HG02763 (cell line): ENCODE measurements around the gene TMEM63B.
"Not testable (repeated sequence)": the region's sequence is repeated elsewhere in the genome, so short reads cannot be mapped to it uniquely, and the experiment has no call there.

ENCODE experiments used
- ATAC-seq: cut with Tn5 transposase; IDR thresholded peaks from one replicate; pipeline ENCODE4 v1.9.1; 2021; ENCODE audit warnings: mild to moderate bottlenecking, moderate library complexity; ENCODE audit not compliant: unreplicated experiment

Gene TMEM63B

GRCh38 chr6:44094403-44095242 lies 32.7 kb upstream of the TMEM63B start:
- no peak for ATAC-seq

GRCh38 chr6:44095243-44095623 lies 32.1 kb upstream of the TMEM63B start:
- not testable (repeated sequence) for ATAC-seq

GRCh38 chr6:44096612-44097011 lies 30.7 kb upstream of the TMEM63B start:
- peak; percentile 45 for ATAC-seq

GRCh38 chr6:44097782-44098317 lies 29.5 kb upstream of the TMEM63B start:
- no peak for ATAC-seq

- no peak for ATAC-seq
Measured at GRCh38 chr6:44099192-44099591, 28.2 kb upstream of the TMEM63B start.

- no peak for ATAC-seq
Measured at GRCh38 chr6:44100088-44100550, 27.2 kb upstream of the TMEM63B start.

- ATAC-seq = no peak
Measured at GRCh38 chr6:44101832-44102231, 25.5 kb upstream of the TMEM63B start.

GRCh38 chr6:44102527-44102926 lies 24.8 kb upstream of the TMEM63B start:
- ATAC-seq = no peak

- ATAC-seq = no peak
Measured at GRCh38 chr6:44104481-44105021, 22.8 kb upstream of the TMEM63B start.

GRCh38 chr6:44105146-44105545 lies 22.2 kb upstream of the TMEM63B start:
- ATAC-seq = no peak

- no peak for ATAC-seq
Measured at GRCh38 chr6:44105993-44106740, 21.2 kb upstream of the TMEM63B start.

- ATAC-seq = no peak
Measured at GRCh38 chr6:44107017-44107416, 20.3 kb upstream of the TMEM63B start.

GRCh38 chr6:44108471-44108870 lies 18.9 kb upstream of the TMEM63B start:
- no peak for ATAC-seq

GRCh38 chr6:44109212-44109611 lies 18.1 kb upstream of the TMEM63B start:
- no peak for ATAC-seq

GRCh38 chr6:44110005-44110676 lies 17.2 kb upstream of the TMEM63B start:
- ATAC-seq = no peak

- no peak for ATAC-seq
Measured at GRCh38 chr6:44110966-44111365, 16.4 kb upstream of the TMEM63B start.

- no peak for ATAC-seq
Measured at GRCh38 chr6:44111434-44112417, 15.6 kb upstream of the TMEM63B start.

GRCh38 chr6:44113414-44113813 lies 13.9 kb upstream of the TMEM63B start:
- ATAC-seq = no peak

GRCh38 chr6:44115866-44116265 lies 11.5 kb upstream of the TMEM63B start:
- ATAC-seq = no peak
